Endothelial cell of umbilical vein (primary cell): ENCODE results near the gene UBE2I.

Experiments
- CTCF ChIP-seq, 2 donors: IDR thresholded peaks; 1 replicate in 1 of 2; 2 replicates in 1 of 2; pipeline ENCODE4 v1.5.1; 2011; ENCODE audit warnings: low read length in 2 of 2, mild to moderate bottlenecking in 2 of 2, moderate library complexity in 2 of 2, control low read depth in 1 of 2, inconsistent platforms in 1 of 2, low read depth in 1 of 2; ENCODE audit not compliant: insufficient read depth in 1 of 2; ENCODE audit errors: extremely low read depth in 1 of 2
- EZH2 ChIP-seq: IDR thresholded peaks from 2 replicates; pipeline ENCODE4 v1.6.1; 2012; ENCODE audit warnings: borderline replicate concordance, low read depth, mild to moderate bottlenecking, moderate library complexity, low read length, inconsistent platforms; ENCODE audit not compliant: severe bottlenecking
- POLR2AphosphoS5 ChIP-seq: IDR thresholded peaks from 2 replicates; pipeline ENCODE4 v1.6.1; 2012; ENCODE audit warnings: low read depth, mild to moderate bottlenecking, control low read depth, low read length, moderate library complexity; ENCODE audit not compliant: insufficient read depth

- no peak for TF ChIP-seq CTCF (IDR thresholded peaks at IDR 0.05; ENCODE audit: extremely low read depth in 1 of 2, insufficient read depth in 1 of 2, low read depth in 1 of 2, low read length in 2 of 2)
- no peak for TF ChIP-seq POLR2AphosphoS5
- peak; percentile 73 for TF ChIP-seq EZH2
These were observed 23.2 kb downstream of the UBE2I start for GRCh38 chr16:1332618-1333148.
